A549 (cell line): ENCODE results near the gene FUT3. TPM values are rescaled to one million over a fixed set of nuclear protein-coding genes. Genes with fewer than 3 reads are reported as not detected.
"Not testable (repeated sequence)": the region's sequence is repeated elsewhere in the genome, so short reads cannot be mapped to it uniquely, and the experiment has no call there.

Experiments used
- ATAC-seq, 2 experiments: fragments of 200-7000 bp in 1 of 2; fragments of >200 bp in 1 of 2; cut with Nextera tagmentation in 1 of 2; cut with Tn5 transposase in 1 of 2; 3 replicates each; pipeline versions ENCODE4 v1.8.0 to v1.9.1; 2018 to 2020; ENCODE audit warnings: mild to moderate bottlenecking in 1 of 2, moderate library complexity in 1 of 2
- CTCF ChIA-PET: fragments of 300-600 bp; sonication (Branson Sonifier 250); formaldehyde crosslinking; extraction: SDS; loops from one replicate; lab custom pipeline; 2021; ENCODE audit warnings: antibody characterized with exemption, inconsistent platforms; lab: Yijun Ruan, JAX
- POLR2A ChIA-PET: fragments of 350-600 bp; formaldehyde crosslinking; extraction: SDS; loops from one replicate; lab custom pipeline; 2021; ENCODE audit warnings: antibody characterized with exemption, inconsistent platforms; lab: Yijun Ruan, JAX
- DNase-seq, 2 experiments: peaks; one replicate each; pipeline versions ENCODE4 v3.0.0 to v3.0.0-alpha.2; 2011 to 2016; ENCODE audit warnings: low read depth in 1 of 2, low spot score in 1 of 2
- FAIRE-seq: peaks from 2 replicates; lab custom pipeline; 2011; peaks lifted over from hg19 to GRCh38; lab: Jason Lieb, UNC
- H3K27ac ChIP-seq, 2 experiments: fragments of >200 bp; sonication (Bioruptor Twin); formaldehyde crosslinking; 3 replicates each; pipeline ENCODE4 v1.5.1; 2016 to 2017
- H3K4me1 ChIP-seq: fragments of >200 bp; sonication (Bioruptor Twin); formaldehyde crosslinking; 3 replicates; pipeline ENCODE4 v1.6.1; 2016
- H3K4me2 ChIP-seq: fragments of >200 bp; sonication (Bioruptor Twin); formaldehyde crosslinking; 3 replicates; pipeline ENCODE4 v1.6.1; 2016
- H3K4me3 ChIP-seq: fragments of >200 bp; sonication (Bioruptor Twin); formaldehyde crosslinking; 3 replicates; pipeline ENCODE4 v1.5.1; 2016
- H3K9me3 ChIP-seq: fragments of >200 bp; sonication (Bioruptor Twin); formaldehyde crosslinking; 3 replicates; pipeline ENCODE4 v1.6.1; 2016
- CBX2 ChIP-seq: fragments of 200-600 bp; sonication (generic); IDR thresholded peaks from 2 replicates; pipeline ENCODE4 v1.6.1; 2016; ENCODE audit warnings: low read depth, mild to moderate bottlenecking, borderline replicate concordance
- CBX8 ChIP-seq: fragments of 200-600 bp; sonication (generic); IDR thresholded peaks from 2 replicates; pipeline ENCODE4 v1.6.1; 2016
- EHF ChIP-seq: fragments of 250-450 bp; sonication (Bioruptor Pico); IDR thresholded peaks from 2 replicates; pipeline ENCODE4 v1.5.0; 2020; ENCODE audit warnings: mild to moderate bottlenecking
- EHMT2 ChIP-seq: fragments of 200-600 bp; sonication (generic); IDR thresholded peaks from 2 replicates; pipeline ENCODE4 v1.6.1; 2016; ENCODE audit warnings: antibody characterized with exemption, low read depth, mild to moderate bottlenecking, moderate library complexity
- GATA3 ChIP-seq: IDR thresholded peaks from 2 replicates; pipeline ENCODE4 v1.6.1; 2012; ENCODE audit warnings: borderline replicate concordance
- KDM5A ChIP-seq: fragments of 200-600 bp; sonication (generic); IDR thresholded peaks from 2 replicates; pipeline ENCODE4 v1.6.1; 2016; ENCODE audit warnings: antibody characterized with exemption, mild to moderate bottlenecking
- MAFK ChIP-seq: fragments of 450-650 bp; IDR thresholded peaks from 2 replicates; pipeline ENCODE4 v1.6.1; 2014; ENCODE audit not compliant: partially characterized antibody
- PHF8 ChIP-seq: fragments of 200-600 bp; sonication (generic); IDR thresholded peaks from 2 replicates; pipeline ENCODE4 v1.6.1; 2016; ENCODE audit warnings: low read depth, mild to moderate bottlenecking, antibody characterized with exemption, moderate library complexity, borderline replicate concordance
- POLR2AphosphoS2 ChIP-seq: conservative IDR thresholded peaks from 2 replicates; pipeline ENCODE4 v1.6.1; 2012; ENCODE audit warnings: low read length, improper control_type of control experiment, inconsistent platforms
- RARB ChIP-seq: fragments of 250-450 bp; sonication (Bioruptor Pico); IDR thresholded peaks from 2 replicates; pipeline ENCODE4 v1.8.0; 2021; ENCODE audit warnings: mild to moderate bottlenecking, moderate library complexity
- TFCP2L1 ChIP-seq: fragments of 250-450 bp; sonication (Bioruptor Pico); IDR thresholded peaks from 2 replicates; pipeline ENCODE4 v1.5.0; 2021; ENCODE audit warnings: mild to moderate bottlenecking
- ZFP36 ChIP-seq: fragments of 450-650 bp; IDR thresholded peaks from 2 replicates; pipeline ENCODE4 v1.6.1; 2014; ENCODE audit warnings: borderline replicate concordance; ENCODE audit not compliant: partially characterized antibody
- WGBS: methylation state at CpG from one replicate; pipeline ENCODE4 v1.1.6; 2017; ENCODE audit errors: missing lambda C conversion rate; 5-methylcytosine and 5-hydroxymethylcytosine counted together
- polyA plus RNA-seq, 4 experiments: library from polyadenylated mRNA; depleted of rRNA in 3 of 4; stranded (reverse); fragments of >200 nt; fragmentation: RNase III in 1 of 4; extraction: RNeasy Plus Mini Kit Qiagen cat#74134 plus additional on column Dnase treatment in 1 of 4; gene quantifications; 2 replicates in 3 of 4; 3 replicates in 1 of 4; pipeline ENCODE4 v1.2.3, GENCODE V29; 2011 to 2017
- TF ChIP-seq, protein P1 (sequence below): IDR thresholded peaks from 2 replicates; pipeline ENCODE4 v1.6.1; 2012
- TF ChIP-seq, protein P2 (sequence below): fragments of 250-450 bp; sonication (Bioruptor Pico); IDR thresholded peaks from 2 replicates; pipeline ENCODE4 v1.5.0; 2020; ENCODE audit warnings: low read depth, mild to moderate bottlenecking, moderate library complexity
- TF ChIP-seq, protein P3 (sequence below): fragments of 150-350 bp; IDR thresholded peaks from 2 replicates; pipeline ENCODE4 v1.6.1; 2014; ENCODE audit warnings: low read depth, mild to moderate bottlenecking, low read length
- TF ChIP-seq, protein P4 (sequence below): fragments of 200-600 bp; sonication (generic); IDR thresholded peaks from 2 replicates; pipeline ENCODE4 v1.6.1; 2016; ENCODE audit warnings: antibody characterized with exemption, mild to moderate bottlenecking, moderate library complexity
- TF ChIP-seq, protein P5 (sequence below): IDR thresholded peaks from 2 replicates; pipeline ENCODE4 v1.6.1; 2012

Gene FUT3
- polyA plus RNA-seq, 2 of the 4 experiments (the other 2 are of a cell fraction) = 0.09 TPM

DNA sequence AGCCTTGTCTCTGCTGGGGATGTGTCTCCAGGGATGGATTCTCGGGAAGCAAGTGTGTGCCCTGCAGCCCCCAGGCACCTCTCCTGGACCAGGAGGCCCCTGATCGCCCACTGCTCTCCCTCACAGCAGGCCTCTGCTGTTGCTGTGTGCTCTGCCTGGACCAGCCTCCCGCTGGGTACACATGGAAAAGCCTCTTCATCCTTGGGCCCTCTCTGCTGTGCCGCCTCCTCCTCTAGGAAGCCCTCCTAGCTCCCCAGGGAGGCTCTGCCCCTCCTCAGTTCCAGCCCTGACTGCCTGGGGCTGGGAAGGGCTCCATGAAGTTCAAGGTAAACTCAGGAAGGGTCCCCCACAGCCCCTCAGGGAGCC is 40.3 kb upstream of the FUT3 start:
- CTCF ChIA-PET = interaction anchor here (0.8 to 5.5 kb wide), 13 partner anchors 8 to 119 kb away, joined by 3 to 56 read pairs (median 4); partner anchors contain the start of genes NDUFA11 and NRTN
- POLR2A ChIA-PET = interaction anchor here (2.5 kb wide), 1 partner anchor 63 kb away, joined by 11 read pairs; no protein-coding TSS in a partner anchor

DNA sequence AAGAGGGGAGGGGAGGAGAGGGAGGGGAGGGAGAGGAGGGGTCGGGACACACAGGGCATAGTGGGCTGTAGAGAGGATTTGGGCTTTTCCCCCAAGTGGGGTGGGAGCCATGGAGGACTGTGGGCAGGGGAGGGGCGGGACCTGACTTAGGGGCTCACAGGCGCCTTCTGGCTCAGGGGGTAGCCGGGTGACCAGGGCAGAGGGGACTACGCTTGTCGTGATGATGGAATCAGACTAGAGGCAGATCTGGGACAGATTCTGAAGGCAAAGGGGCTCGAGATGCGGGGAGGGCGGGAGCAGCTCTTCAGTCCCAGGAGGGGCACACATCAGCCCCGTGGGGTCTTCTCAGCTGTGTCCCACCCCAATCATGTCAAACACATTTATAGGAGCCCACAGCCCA is 38.9 kb upstream of the FUT3 start:
- TF ChIP-seq, protein P1, sequence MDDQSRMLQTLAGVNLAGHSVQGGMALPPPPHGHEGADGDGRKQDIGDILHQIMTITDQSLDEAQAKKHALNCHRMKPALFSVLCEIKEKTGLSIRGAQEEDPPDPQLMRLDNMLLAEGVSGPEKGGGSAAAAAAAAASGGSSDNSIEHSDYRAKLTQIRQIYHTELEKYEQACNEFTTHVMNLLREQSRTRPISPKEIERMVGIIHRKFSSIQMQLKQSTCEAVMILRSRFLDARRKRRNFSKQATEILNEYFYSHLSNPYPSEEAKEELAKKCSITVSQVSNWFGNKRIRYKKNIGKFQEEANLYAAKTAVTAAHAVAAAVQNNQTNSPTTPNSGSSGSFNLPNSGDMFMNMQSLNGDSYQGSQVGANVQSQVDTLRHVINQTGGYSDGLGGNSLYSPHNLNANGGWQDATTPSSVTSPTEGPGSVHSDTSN = no peak
- TF ChIP-seq EHF (CRISPR knock-in tag) (no peak), CBX8 (no peak), EHMT2 (no peak), TFCP2L1 (no peak), MAFK (no peak)
- TF ChIP-seq, protein P2, sequence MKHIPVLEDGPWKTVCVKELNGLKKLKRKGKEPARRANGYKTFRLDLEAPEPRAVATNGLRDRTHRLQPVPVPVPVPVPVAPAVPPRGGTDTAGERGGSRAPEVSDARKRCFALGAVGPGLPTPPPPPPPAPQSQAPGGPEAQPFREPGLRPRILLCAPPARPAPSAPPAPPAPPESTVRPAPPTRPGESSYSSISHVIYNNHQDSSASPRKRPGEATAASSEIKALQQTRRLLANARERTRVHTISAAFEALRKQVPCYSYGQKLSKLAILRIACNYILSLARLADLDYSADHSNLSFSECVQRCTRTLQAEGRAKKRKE = no peak
- TF ChIP-seq, protein P3, sequence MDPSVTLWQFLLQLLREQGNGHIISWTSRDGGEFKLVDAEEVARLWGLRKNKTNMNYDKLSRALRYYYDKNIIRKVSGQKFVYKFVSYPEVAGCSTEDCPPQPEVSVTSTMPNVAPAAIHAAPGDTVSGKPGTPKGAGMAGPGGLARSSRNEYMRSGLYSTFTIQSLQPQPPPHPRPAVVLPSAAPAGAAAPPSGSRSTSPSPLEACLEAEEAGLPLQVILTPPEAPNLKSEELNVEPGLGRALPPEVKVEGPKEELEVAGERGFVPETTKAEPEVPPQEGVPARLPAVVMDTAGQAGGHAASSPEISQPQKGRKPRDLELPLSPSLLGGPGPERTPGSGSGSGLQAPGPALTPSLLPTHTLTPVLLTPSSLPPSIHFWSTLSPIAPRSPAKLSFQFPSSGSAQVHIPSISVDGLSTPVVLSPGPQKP = no peak
- TF ChIP-seq, all 56 proteins: peak for 0
- Histone ChIP-seq H3K27ac (peak overlapping the region in 1 of 2 experiments; percentile 53; a peak in 1 of 6 replicates), H3K4me3 (no peak overlapping the region), H3K9me3 (no peaks in the 10 kb centered on the region), H3K4me2 (0 out of 3 replicates have a peak overlapping the region, but pooled peaks have one; percentile 8), H3K4me1 (0 out of 3 replicates have a peak, but pooled peaks cover 3% of the 10 kb centered on the region)
- ATAC-seq (no peak; a peak in 1 of 6 replicates), FAIRE-seq (no peak), DNase-seq (no peak)
- CTCF ChIA-PET = interaction anchor here (1.0 to 5.5 kb wide), 6 partner anchors 44 to 117 kb away, joined by 3 to 56 read pairs (median 12); partner anchors contain the start of gene NRTN
- POLR2A ChIA-PET = interaction anchor here (2.5 kb wide), 1 partner anchor 62 kb away, joined by 11 read pairs; no protein-coding TSS in a partner anchor
- WGBS = 67% methylated on average over 8 of the region's 10 CpGs

More for the DNA sequence above, 40.3 kb upstream of the FUT3 start:
- H3K4me2 ChIP-seq = no peak overlapping the region
- TF ChIP-seq ZFP36 (peak; percentile 45), GATA3 (no peak), RARB (CRISPR knock-in tag) (no peak)
- TF ChIP-seq, all 56 proteins: peak for 1
- H3K27ac ChIP-seq = 0 out of 6 replicates have a peak overlapping the region, but pooled peaks of 1 of the 2 experiments have one; percentile 20
- H3K9me3 ChIP-seq = no peaks in the 10 kb centered on the region
- ATAC-seq (peak in 1 of 2 experiments; percentile 15; a peak in 3 of 6 replicates), FAIRE-seq (no peak), DNase-seq (no peak)
- H3K4me1 ChIP-seq = 0 out of 3 replicates have a peak, but pooled peaks cover 3% of the 10 kb centered on the region
- no peak overlapping the region for H3K4me3 ChIP-seq
- 50% methylated on average over 1 of the region's 4 CpGs for WGBS

DNA sequence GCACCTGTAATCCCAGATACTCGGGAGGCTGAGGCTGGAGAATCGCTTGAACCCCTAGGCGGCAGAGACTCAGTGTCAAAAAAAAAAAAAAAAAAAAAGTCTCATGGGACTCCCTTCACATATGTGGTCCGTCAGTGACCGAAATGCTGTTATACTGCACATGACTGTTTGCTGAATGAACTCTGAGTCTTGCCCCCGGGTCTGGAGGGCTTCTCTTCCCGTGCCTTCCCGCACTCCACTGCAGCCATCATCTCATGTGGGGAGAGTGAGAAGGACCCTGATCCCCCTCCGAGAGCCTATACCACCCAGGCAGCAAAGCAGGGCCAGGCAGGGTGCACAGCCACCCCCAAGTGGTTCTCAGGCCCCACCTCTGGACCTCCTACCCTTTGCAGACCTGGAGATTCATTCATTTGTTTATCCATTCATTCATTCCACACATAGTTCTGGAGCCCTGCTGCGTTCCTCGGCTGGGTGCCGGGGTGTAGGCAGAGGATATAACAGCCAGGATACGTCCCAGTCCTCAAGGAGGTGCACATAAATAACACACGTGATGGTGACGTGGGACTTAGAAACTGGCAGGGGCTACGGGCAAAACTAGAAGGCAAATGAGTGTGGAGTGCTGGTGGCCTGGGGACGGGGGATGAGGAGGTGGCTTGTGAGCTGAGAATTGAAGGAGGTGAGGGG is 38.2 kb upstream of the FUT3 start:
- DNase-seq (no peak), FAIRE-seq (no peak), ATAC-seq (peak in 1 of 2 experiments; percentile 10; a peak in 1 of 6 replicates)
- no peaks in the 10 kb centered on the region for H3K9me3 ChIP-seq
- TF ChIP-seq, protein P4, sequence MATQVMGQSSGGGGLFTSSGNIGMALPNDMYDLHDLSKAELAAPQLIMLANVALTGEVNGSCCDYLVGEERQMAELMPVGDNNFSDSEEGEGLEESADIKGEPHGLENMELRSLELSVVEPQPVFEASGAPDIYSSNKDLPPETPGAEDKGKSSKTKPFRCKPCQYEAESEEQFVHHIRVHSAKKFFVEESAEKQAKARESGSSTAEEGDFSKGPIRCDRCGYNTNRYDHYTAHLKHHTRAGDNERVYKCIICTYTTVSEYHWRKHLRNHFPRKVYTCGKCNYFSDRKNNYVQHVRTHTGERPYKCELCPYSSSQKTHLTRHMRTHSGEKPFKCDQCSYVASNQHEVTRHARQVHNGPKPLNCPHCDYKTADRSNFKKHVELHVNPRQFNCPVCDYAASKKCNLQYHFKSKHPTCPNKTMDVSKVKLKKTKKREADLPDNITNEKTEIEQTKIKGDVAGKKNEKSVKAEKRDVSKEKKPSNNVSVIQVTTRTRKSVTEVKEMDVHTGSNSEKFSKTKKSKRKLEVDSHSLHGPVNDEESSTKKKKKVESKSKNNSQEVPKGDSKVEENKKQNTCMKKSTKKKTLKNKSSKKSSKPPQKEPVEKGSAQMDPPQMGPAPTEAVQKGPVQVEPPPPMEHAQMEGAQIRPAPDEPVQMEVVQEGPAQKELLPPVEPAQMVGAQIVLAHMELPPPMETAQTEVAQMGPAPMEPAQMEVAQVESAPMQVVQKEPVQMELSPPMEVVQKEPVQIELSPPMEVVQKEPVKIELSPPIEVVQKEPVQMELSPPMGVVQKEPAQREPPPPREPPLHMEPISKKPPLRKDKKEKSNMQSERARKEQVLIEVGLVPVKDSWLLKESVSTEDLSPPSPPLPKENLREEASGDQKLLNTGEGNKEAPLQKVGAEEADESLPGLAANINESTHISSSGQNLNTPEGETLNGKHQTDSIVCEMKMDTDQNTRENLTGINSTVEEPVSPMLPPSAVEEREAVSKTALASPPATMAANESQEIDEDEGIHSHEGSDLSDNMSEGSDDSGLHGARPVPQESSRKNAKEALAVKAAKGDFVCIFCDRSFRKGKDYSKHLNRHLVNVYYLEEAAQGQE = no peak
- no peak for TF ChIP-seq POLR2AphosphoS2
- no peak for TF ChIP-seq PHF8
- TF ChIP-seq, protein P5, sequence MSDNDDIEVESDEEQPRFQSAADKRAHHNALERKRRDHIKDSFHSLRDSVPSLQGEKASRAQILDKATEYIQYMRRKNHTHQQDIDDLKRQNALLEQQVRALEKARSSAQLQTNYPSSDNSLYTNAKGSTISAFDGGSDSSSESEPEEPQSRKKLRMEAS = no peak
- TF ChIP-seq CBX2 = no peak
- TF ChIP-seq KDM5A = no peak
- no peak overlapping the region for H3K4me3 ChIP-seq
- no peak overlapping the region for H3K4me2 ChIP-seq
- POLR2A ChIA-PET = interaction anchor here (2.5 kb wide), 1 partner anchor 61 kb away, joined by 11 read pairs; no protein-coding TSS in a partner anchor
- CTCF ChIA-PET = interaction anchor here (1.2 to 5.5 kb wide), 3 partner anchors 82 to 86 kb away, joined by 3 to 56 read pairs (median 25); partner anchors contain the start of gene NRTN
- 0 out of 3 replicates have a peak, but pooled peaks cover 3% of the 10 kb centered on the region for H3K4me1 ChIP-seq
- H3K27ac ChIP-seq = 0 out of 6 replicates have a peak overlapping the region, but pooled peaks of 1 of the 2 experiments have one; percentile 53
- 59% methylated on average over 17 of the region's 17 CpGs for WGBS

DNA sequence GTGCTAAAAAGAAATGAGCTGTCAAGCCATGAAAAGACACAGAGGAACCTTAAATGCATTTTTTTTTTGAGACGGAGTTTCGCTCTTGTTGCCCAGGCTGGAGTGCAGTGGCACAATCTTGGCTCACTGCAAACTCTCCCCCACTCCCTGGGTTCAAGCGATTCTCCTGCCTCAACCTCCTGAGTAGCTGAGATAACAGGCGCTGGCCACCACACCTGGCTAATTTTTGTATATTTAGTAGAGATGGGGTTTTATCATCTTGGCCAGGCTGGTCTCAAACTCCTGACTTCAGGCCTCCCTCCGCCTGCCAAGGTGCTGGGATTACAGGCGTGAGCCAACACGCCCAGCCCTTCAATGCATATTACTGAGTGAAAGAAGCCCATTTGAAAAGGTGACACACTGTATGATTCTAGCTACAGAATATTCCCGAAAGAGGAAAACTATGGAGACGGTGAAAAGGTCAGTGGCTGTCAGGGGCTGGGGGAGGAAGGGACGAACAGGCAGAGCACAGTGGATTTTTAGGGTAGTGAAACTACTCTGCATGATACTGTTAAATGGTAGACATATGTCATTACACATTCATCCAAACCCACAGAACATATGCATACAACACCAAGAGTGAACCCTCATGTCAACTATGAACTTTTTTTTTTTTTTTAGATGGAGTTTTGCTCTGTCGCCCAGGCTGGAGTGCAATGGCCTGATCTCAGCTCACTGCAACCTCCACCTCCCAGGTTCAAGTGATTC is 33.0 kb upstream of the FUT3 start:
- H3K9me3 ChIP-seq, ATAC-seq, H3K4me2 ChIP-seq, H3K4me3 ChIP-seq, FAIRE-seq, POLR2A ChIA-PET, H3K27ac ChIP-seq, DNase-seq: not testable (repeated sequence)
- WGBS = 73% methylated on average over 11 of the region's 11 CpGs
- H3K4me1 ChIP-seq = peaks cover 38% of the 10 kb centered on the region
- CTCF ChIA-PET = interaction anchor here (0.6 to 2.9 kb wide), 4 partner anchors 7 to 80 kb away, joined by 3 to 13 read pairs (median 4); no protein-coding TSS in a partner anchor
